Adrenal gland (tissue), 12 donors: ENCODE results near the gene TMEM200A. TPM values are rescaled to one million over a fixed set of nuclear protein-coding genes. Genes with fewer than 3 reads are reported as not detected.

Experiments
- DNase-seq, 7 donors: peaks; one replicate each; pipeline ENCODE4 v3.0.0-alpha.2; 2019 to 2020
- H3K27ac ChIP-seq, 5 donors: fragments of 200-600 bp; sonication (generic) in 4 of 5; 1 replicate in 3 of 5; 2 replicates in 2 of 5; pipeline versions ENCODE4 v1.5.1 to v1.8.0; 2016 to 2020; ENCODE audit warnings: mild to moderate bottlenecking in 1 of 5
- H3K27me3 ChIP-seq: fragments of 200-600 bp; 2 replicates; pipeline ENCODE4 v1.8.0; 2021
- H3K36me3 ChIP-seq, 2 donors: fragments of 200-600 bp; replicated peaks in 1 of 2; 1 replicate in 1 of 2; 2 replicates in 1 of 2; pipeline versions ENCODE4 v1.5.1 to v1.8.0; 2018 to 2022
- H3K4me1 ChIP-seq, 2 donors: fragments of 200-600 bp; replicated peaks in 1 of 2; 1 replicate in 1 of 2; 2 replicates in 1 of 2; pipeline versions ENCODE4 v1.5.1 to v1.8.0; 2018 to 2021
- H3K4me3 ChIP-seq, 4 donors: fragments of 200-600 bp; sonication (generic) in 3 of 4; one replicate each; pipeline ENCODE4 v1.5.1; 2016 to 2018
- H3K9me3 ChIP-seq, 3 donors: fragments of 200-600 bp; sonication (generic) in 1 of 3; replicated peaks in 1 of 3; 1 replicate in 2 of 3; 2 replicates in 1 of 3; pipeline versions ENCODE4 v1.5.1 to v1.8.0; 2016 to 2021
- CTCF ChIP-seq, 6 experiments: fragments of 450-650 bp in 4 of 6; fragments of 200-600 bp in 2 of 6; sonication (generic) in 1 of 6; IDR thresholded peaks; 1 replicate in 5 of 6; 2 replicates in 1 of 6; pipeline versions ENCODE4 v1.5.1 to v1.8.0; 2016 to 2021; ENCODE audit warnings: antibody characterized with exemption in 6 of 6, mild to moderate bottlenecking in 2 of 6, moderate library complexity in 1 of 6
- POLR2A ChIP-seq, 2 donors: fragments of 450-650 bp; IDR thresholded peaks; one replicate each; pipeline ENCODE4 v1.6.1; 2017; ENCODE audit warnings: antibody characterized with exemption in 2 of 2, mild to moderate bottlenecking in 2 of 2, moderate library complexity in 1 of 2
- WGBS, 4 donors: extraction: QIAGEN DNeasy Blood & Tissue Kit in 2 of 4; methylation state at CpG; one replicate each; pipeline versions ENCODE4 v1.1.5 to v1.1.7; 2013 to 2017; 5-methylcytosine and 5-hydroxymethylcytosine counted together
- intact Hi-C, 2 donors: fragments of 100-400 bp; cut with DNase I; formaldehyde crosslinking; loops; one replicate each; pipeline versions ENCODE4 v1.14.1 to v1.15.0; 2022 to 2023
- polyA plus RNA-seq, 3 donors: library from polyadenylated mRNA; stranded (reverse); fragments of 200-250 nt in 2 of 3; fragments of 350-450 nt in 1 of 3; fragmentation: Illumina TruSeq in 1 of 3; extraction: RNeasy Lipid Tissue Mini Kit (QIAGEN cat#74804) in 1 of 3; gene quantifications; one replicate each; pipeline ENCODE4 v1.2.3, GENCODE V29; 2013 to 2014
- total RNA-seq, 9 donors: library from RNA; depleted of rRNA in 4 of 9; stranded (reverse); fragments of >200 nt in 4 of 9; fragments of 120-200 nt in 1 of 9; fragmentation: NEBNext Ultra II Directional in 1 of 9; extraction: Animal tissue kit (Norgen Biotek cat#: 25700) in 1 of 9; gene quantifications; one replicate each; pipeline versions ENCODE4 v1.1.0 to v1.2.4, GENCODE V29; 2013 to 2023
- donor health status: healthy with polysubstance abuse.
- donor health status: Bipolar disorder and iron deficiency.
- donor health status: DM: yes; HTN: yes; CAD: no.
- donor health status: DM: no; HTN: no; CAD: no.
- donor health status: DM: no; HTN: no; CAD: no.
- donor health status: DM: yes; HTN: yes; CAD: no.

Gene TMEM200A
- total and polyA plus RNA-seq, 12 donors, result 1.9 to 87.7 (median 30.2) TPM

GRCh38 chr6:130376936-130377335 is 11.1 kb downstream of the TMEM200A start:
- H3K9me3 ChIP-seq, result no peaks in the 10 kb centered on the region
- H3K4me1 ChIP-seq, result peaks cover 0 to 3% of the 10 kb centered on the region in 2 donors
- TF ChIP-seq POLR2A (IDR thresholded peaks at IDR 0.05), result no peak
- TF ChIP-seq CTCF (IDR thresholded peaks at IDR 0.05), result no peak
- no peak for DNase-seq
- no peak overlapping the region for H3K27ac ChIP-seq
- intact Hi-C loops, result no loop called here
- H3K36me3 ChIP-seq, result no peaks in the 10 kb centered on the region
- H3K27me3 ChIP-seq, result no peaks in the 10 kb centered on the region
- 48 to 82% (median 77%) methylated on average over 1 of the region's 1 CpG for WGBS, 4 donors
- no peak overlapping the region for H3K4me3 ChIP-seq

GRCh38 chr6:130377371-130377770 is 11.6 kb downstream of the TMEM200A start:
- H3K9me3 ChIP-seq, result no peaks in the 10 kb centered on the region
- H3K27ac ChIP-seq, result no peak overlapping the region
- DNase-seq, result no peak
- intact Hi-C loops, result no loop called here
- no peaks in the 10 kb centered on the region for H3K27me3 ChIP-seq
- no peak overlapping the region for H3K4me3 ChIP-seq
- H3K36me3 ChIP-seq, result no peaks in the 10 kb centered on the region
- TF ChIP-seq POLR2A (IDR thresholded peaks at IDR 0.05) (no peak), CTCF (IDR thresholded peaks at IDR 0.05) (no peak)
- no peaks in the 10 kb centered on the region for H3K4me1 ChIP-seq

- Histone ChIP-seq H3K27ac (no peak overlapping the region), H3K27me3 (no peaks in the 10 kb centered on the region), H3K4me3 (no peak overlapping the region), H3K4me1 (no peaks in the 10 kb centered on the region), H3K9me3 (no peaks in the 10 kb centered on the region), H3K36me3 (no peaks in the 10 kb centered on the region)
- intact Hi-C loops, result no loop called here
- no peak for DNase-seq
- TF ChIP-seq POLR2A (IDR thresholded peaks at IDR 0.05) (no peak), CTCF (IDR thresholded peaks at IDR 0.05) (no peak)
- WGBS, 4 donors, result 88 to 99% (median 91%) methylated on average over 2 of the region's 2 CpGs
These were observed 12.1 kb downstream of the TMEM200A start for GRCh38 chr6:130377915-130378314.

GRCh38 chr6:130379223-130379622 is 13.4 kb downstream of the TMEM200A start:
- WGBS, 4 donors, result 88 to 95% (median 90%) methylated on average over 3 of the region's 3 CpGs
- Histone ChIP-seq H3K4me3 (no peak overlapping the region), H3K27ac (no peak overlapping the region), H3K4me1 (no peaks in the 10 kb centered on the region), H3K36me3 (no peaks in the 10 kb centered on the region), H3K27me3 (no peaks in the 10 kb centered on the region), H3K9me3 (no peaks in the 10 kb centered on the region)
- no peak for DNase-seq
- TF ChIP-seq POLR2A (IDR thresholded peaks at IDR 0.05) (no peak), CTCF (IDR thresholded peaks at IDR 0.05) (no peak)
- intact Hi-C loops, result no loop called here
